A673 (cell line): ENCODE data around the gene RPS21. TPM values are rescaled to one million over a fixed set of nuclear protein-coding genes. Genes with fewer than 3 reads are reported as not detected.

ENCODE experiments used
- BruUV-seq: library from RNA; stranded (reverse); fragments of 400-500 nt; replicated peaks from 2 replicates; lab custom pipeline; 2021; lab: Mats Ljungman, UMichigan
- CTCF ChIA-PET: fragments of 300-600 bp; sonication (Branson Sonifier 250); formaldehyde crosslinking; loops from one replicate; lab custom pipeline; 2022; ENCODE audit warnings: antibody characterized with exemption; lab: Charles Lee
- POLR2A ChIA-PET: fragments of 300-600 bp; sonication (Branson Sonifier 250); formaldehyde crosslinking; loops from one replicate; lab custom pipeline; 2022; ENCODE audit warnings: antibody characterized with exemption; ENCODE audit not compliant: low non-redundant PET; lab: Charles Lee
- DNase-seq: peaks from one replicate; pipeline ENCODE4 v3.0.0-alpha.2; 2015; ENCODE audit warnings: low spot score
- H3K27ac ChIP-seq: fragments of 200-600 bp; sonication (generic); 2 replicates; pipeline ENCODE4 v1.5.1; 2016; ENCODE audit warnings: mixed run types, low read depth, mild to moderate bottlenecking, mixed read lengths, antibody characterized with exemption, low read length; ENCODE audit not compliant: poor library complexity, severe bottlenecking
- H3K27me3 ChIP-seq: fragments of 200-600 bp; sonication (generic); replicated peaks from 2 replicates; pipeline ENCODE4 v1.6.1; 2017; ENCODE audit warnings: mixed run types, low read depth, mild to moderate bottlenecking, mixed read lengths, antibody characterized with exemption, low read length; ENCODE audit not compliant: insufficient read depth, poor library complexity
- H3K36me3 ChIP-seq: fragments of 200-600 bp; sonication (generic); 2 replicates; pipeline ENCODE4 v1.6.1; 2016; ENCODE audit warnings: mixed run types, mild to moderate bottlenecking, mixed read lengths, antibody characterized with exemption, low read length; ENCODE audit not compliant: insufficient read depth, poor library complexity, severe bottlenecking
- H3K4me1 ChIP-seq: fragments of 200-600 bp; sonication (generic); 2 replicates; pipeline ENCODE4 v1.6.1; 2017; ENCODE audit warnings: mixed run types, mild to moderate bottlenecking, mixed read lengths, antibody characterized with exemption, low read length; ENCODE audit not compliant: insufficient read depth, poor library complexity, severe bottlenecking
- H3K4me3 ChIP-seq: fragments of 200-600 bp; sonication (generic); 2 replicates; pipeline ENCODE4 v1.5.1; 2016; ENCODE audit warnings: low read depth, mixed run types, mild to moderate bottlenecking, mixed read lengths, low read length; ENCODE audit not compliant: poor library complexity, severe bottlenecking
- H3K9me3 ChIP-seq: fragments of 200-600 bp; sonication (generic); 2 replicates; pipeline ENCODE4 v1.6.1; 2016; ENCODE audit warnings: mixed run types, low read depth, mild to moderate bottlenecking, mixed read lengths, antibody characterized with exemption, low read length; ENCODE audit not compliant: poor library complexity, severe bottlenecking
- CTCF ChIP-seq: fragments of 300-800, 200-600 bp; sonication (generic); conservative IDR thresholded peaks from 2 replicates; pipeline ENCODE4 v1.5.1; 2017; ENCODE audit warnings: low read depth, mild to moderate bottlenecking, antibody characterized with exemption, low read length, moderate library complexity, mixed read lengths
- EZH2 ChIP-seq: fragments of 200-600 bp; sonication (generic); IDR thresholded peaks from 2 replicates; pipeline ENCODE4 v1.6.1; 2017; ENCODE audit warnings: borderline replicate concordance, low read depth, mild to moderate bottlenecking, mixed read lengths, antibody characterized with exemption, low read length; ENCODE audit not compliant: poor library complexity, severe bottlenecking
- intact Hi-C: fragments of 100-400 bp; cut with micrococcal nuclease; formaldehyde crosslinking; loops from one replicate; pipeline ENCODE4 v1.10.0; 2022; ENCODE audit not compliant: unreplicated experiment
- total RNA-seq: library from RNA; stranded (reverse); gene quantifications from 2 replicates; pipeline ENCODE4 v1.2.3, GENCODE V29; 2021

Gene RPS21
- total RNA-seq, 1 experiment from 2014 or later: 1,506 TPM

GRCh38 chr20:62357681-62358080, 29.2 kb upstream of the RPS21 start:
- TF ChIP-seq EZH2 (no peak), CTCF (no peak)
- Histone ChIP-seq H3K27me3 (no peaks in the 10 kb centered on the region), H3K27ac (no peak overlapping the region), H3K4me1 (no peaks in the 10 kb centered on the region), H3K4me3 (no peak overlapping the region), H3K9me3 (no peaks in the 10 kb centered on the region), H3K36me3 (no peaks in the 10 kb centered on the region)
- CTCF ChIA-PET: no interaction called here
- intact Hi-C loops: no loop called here
- BruUV-seq: no TSS peak
- DNase-seq: no peak
- POLR2A ChIA-PET: no interaction called here

- Histone ChIP-seq H3K4me1 (no peaks in the 10 kb centered on the region), H3K27ac (no peak overlapping the region), H3K36me3 (no peaks in the 10 kb centered on the region), H3K4me3 (no peak overlapping the region), H3K27me3 (no peaks in the 10 kb centered on the region), H3K9me3 (no peaks in the 10 kb centered on the region)
- no peak for DNase-seq
- ChIA-PET POLR2A (no interaction called here), CTCF (no interaction called here)
- no TSS peak for BruUV-seq
- intact Hi-C loops: no loop called here
- no peak for TF ChIP-seq EZH2
- no peak for TF ChIP-seq CTCF
Observed at GRCh38 chr20:62358171-62359042, 28.5 kb upstream of the RPS21 start.

DNA sequence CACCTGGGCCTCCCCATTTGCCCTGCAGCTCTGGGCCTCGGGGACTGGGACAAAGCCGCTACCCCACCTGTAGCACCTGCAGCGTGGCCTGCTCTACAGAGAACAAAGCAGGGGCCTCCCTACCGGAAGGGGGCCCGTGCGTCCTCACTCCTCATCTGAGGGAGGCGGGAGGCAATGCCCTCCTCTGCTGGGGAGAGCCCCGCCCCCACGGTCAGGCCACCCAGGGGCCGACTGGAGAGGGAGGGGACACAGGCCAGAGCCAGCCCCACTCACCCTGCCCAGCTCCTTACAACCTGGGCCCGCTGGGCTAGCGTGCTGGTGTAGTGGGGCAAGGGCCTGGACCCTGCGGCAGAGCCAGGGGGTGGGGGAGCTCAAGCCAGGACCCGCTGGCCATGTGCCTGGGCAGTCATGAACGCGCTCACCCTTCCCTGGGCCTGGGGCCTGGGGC, 27.8 kb upstream of the RPS21 start:
- H3K4me1 ChIP-seq: no peaks in the 10 kb centered on the region
- H3K36me3 ChIP-seq: no peaks in the 10 kb centered on the region
- BruUV-seq: no TSS peak
- ChIA-PET POLR2A (no interaction called here), CTCF (no interaction called here)
- H3K9me3 ChIP-seq: no peaks in the 10 kb centered on the region
- H3K27me3 ChIP-seq: no peaks in the 10 kb centered on the region
- intact Hi-C loops: no loop called here
- DNase-seq: no peak
- TF ChIP-seq CTCF (no peak), EZH2 (no peak)
- no peak overlapping the region for H3K27ac ChIP-seq
- H3K4me3 ChIP-seq: no peak overlapping the region
